ENCODE measurements around the gene PNP.
"Not testable (repeated sequence)": the region's sequence is repeated elsewhere in the genome, so short reads cannot be mapped to it uniquely, and the experiment has no call there.

Gene PNP

DNA sequence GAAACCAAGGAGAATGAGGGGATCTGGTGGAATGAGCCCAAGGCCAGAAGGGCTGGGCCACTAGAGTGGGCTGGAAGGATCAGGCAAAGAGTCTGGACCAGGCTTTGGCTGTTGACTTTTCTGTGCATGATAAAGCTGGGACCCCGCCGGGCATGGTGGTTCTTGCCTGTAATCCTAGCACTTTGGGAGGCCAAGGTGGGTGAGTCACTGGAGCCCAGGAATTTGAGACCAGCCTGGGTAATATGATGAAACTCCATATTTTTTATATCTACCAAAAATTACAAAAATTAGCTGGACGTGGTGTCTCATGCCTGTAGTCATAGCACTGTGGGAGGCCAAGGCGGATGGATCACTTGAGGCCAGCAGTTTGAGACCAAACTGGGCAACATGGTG, 32.8 kb upstream of the PNP start:
- Histone ChIP-seq H3K27me3 (ENCODE audit: control insufficient read depth, insufficient read depth, low read length) (no peaks in the 10 kb centered on the region), H3K9me3 (ENCODE audit: control insufficient read depth, low read length) (no peaks in the 10 kb centered on the region), H3K4me1 (ENCODE audit: control insufficient read depth, insufficient read depth, low read length) (peaks cover 12% of the 10 kb centered on the region), H3K36me3 (ENCODE audit: control insufficient read depth, insufficient read depth, low read length) (no peaks in the 10 kb centered on the region), H3K4me3 (ENCODE audit: low read length) (no peak overlapping the region), H3K9ac (ENCODE audit: low read length) (no peak overlapping the region)

GRCh38 chr14:20438664-20439063, 30.5 kb upstream of the PNP start:
- Histone ChIP-seq H3K4me1 (ENCODE audit: control insufficient read depth, insufficient read depth, low read length) (peaks cover 12% of the 10 kb centered on the region), H3K36me3 (ENCODE audit: control insufficient read depth, insufficient read depth, low read length) (no peaks in the 10 kb centered on the region), H3K9me3 (ENCODE audit: control insufficient read depth, low read length) (no peaks in the 10 kb centered on the region), H3K9ac (ENCODE audit: low read length) (no peak overlapping the region), H3K4me3 (ENCODE audit: low read length) (no peak overlapping the region), H3K27me3 (ENCODE audit: control insufficient read depth, insufficient read depth, low read length) (no peaks in the 10 kb centered on the region)

DNA sequence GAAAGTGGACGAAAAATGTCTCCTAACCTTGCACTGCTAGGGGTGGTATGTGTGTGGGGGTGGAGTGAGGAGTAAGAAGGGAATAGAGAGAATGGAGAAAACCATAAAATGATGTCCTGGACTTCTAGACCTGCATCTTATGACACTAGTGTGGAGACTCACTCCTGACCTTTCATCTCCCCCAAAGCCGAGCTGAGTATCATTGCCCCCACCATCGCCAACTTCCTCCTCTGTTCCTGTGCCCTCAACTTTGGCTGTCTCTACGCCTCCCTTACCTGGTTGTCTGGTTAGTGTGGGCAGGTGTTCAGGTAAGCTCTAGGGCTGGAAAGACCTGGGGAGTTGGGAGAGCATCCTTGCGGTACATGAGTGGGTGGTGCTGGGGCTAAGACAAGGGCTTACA, 28.7 kb upstream of the PNP start:
- H3K4me1 ChIP-seq (ENCODE audit: control insufficient read depth, insufficient read depth, low read length) = peaks cover 12% of the 10 kb centered on the region
- H3K4me3 ChIP-seq (ENCODE audit: low read length) = no peak overlapping the region
- H3K36me3 ChIP-seq (ENCODE audit: control insufficient read depth, insufficient read depth, low read length) = no peaks in the 10 kb centered on the region
- H3K9me3 ChIP-seq (ENCODE audit: control insufficient read depth, low read length) = no peaks in the 10 kb centered on the region
- no peaks in the 10 kb centered on the region for H3K27me3 ChIP-seq (ENCODE audit: control insufficient read depth, insufficient read depth, low read length)
- no peak overlapping the region for H3K9ac ChIP-seq (ENCODE audit: low read length)

- no peaks in the 10 kb centered on the region for H3K36me3 ChIP-seq (ENCODE audit: control insufficient read depth, insufficient read depth, low read length)
- no peak overlapping the region for H3K4me3 ChIP-seq (ENCODE audit: low read length)
- no peaks in the 10 kb centered on the region for H3K9me3 ChIP-seq (ENCODE audit: control insufficient read depth, low read length)
- H3K27me3 ChIP-seq (ENCODE audit: control insufficient read depth, insufficient read depth, low read length) = no peaks in the 10 kb centered on the region
- H3K4me1 ChIP-seq (ENCODE audit: control insufficient read depth, insufficient read depth, low read length) = peaks cover 12% of the 10 kb centered on the region
- H3K9ac ChIP-seq (ENCODE audit: low read length) = no peak overlapping the region
Observed at GRCh38 chr14:20440882-20441281, 28.3 kb upstream of the PNP start.

- Histone ChIP-seq H3K9me3 (ENCODE audit: control insufficient read depth, low read length) (no peaks in the 10 kb centered on the region), H3K27me3 (ENCODE audit: control insufficient read depth, insufficient read depth, low read length) (no peaks in the 10 kb centered on the region), H3K9ac (ENCODE audit: low read length) (no peak overlapping the region), H3K4me1 (ENCODE audit: control insufficient read depth, insufficient read depth, low read length) (peaks cover 12% of the 10 kb centered on the region), H3K4me3 (ENCODE audit: low read length) (no peak overlapping the region), H3K36me3 (ENCODE audit: control insufficient read depth, insufficient read depth, low read length) (no peaks in the 10 kb centered on the region)
Observed at GRCh38 chr14:20441461-20441860, 27.7 kb upstream of the PNP start.

- Histone ChIP-seq H3K4me1 (ENCODE audit: control insufficient read depth, insufficient read depth, low read length) (peaks cover 12% of the 10 kb centered on the region), H3K36me3 (ENCODE audit: control insufficient read depth, insufficient read depth, low read length) (peaks cover 15% of the 10 kb centered on the region)
- H3K9me3 ChIP-seq (ENCODE audit: control insufficient read depth, low read length); H3K4me3 ChIP-seq (ENCODE audit: low read length); H3K27me3 ChIP-seq (ENCODE audit: control insufficient read depth, insufficient read depth, low read length); H3K9ac ChIP-seq (ENCODE audit: low read length): not testable (repeated sequence)
Observed at GRCh38 chr14:20443650-20444049, 25.6 kb upstream of the PNP start.

DNA sequence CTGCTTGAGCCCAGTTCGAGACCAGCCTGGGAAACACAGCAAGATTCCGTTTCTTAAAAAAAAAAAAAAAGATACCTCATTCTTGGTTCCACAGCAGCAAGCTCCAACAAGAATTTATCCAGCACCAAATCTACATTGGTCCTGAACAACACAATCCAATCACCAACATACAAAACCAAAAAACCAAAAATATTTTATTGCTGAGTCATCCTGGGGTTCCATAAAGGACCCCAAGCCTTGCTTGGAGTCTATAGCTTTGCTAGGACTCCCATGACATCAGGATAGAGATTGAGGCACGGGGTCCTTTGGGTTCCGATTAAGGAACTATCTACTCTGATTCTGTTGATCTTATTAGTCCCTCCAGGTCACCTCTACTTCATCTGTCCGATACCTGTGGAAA, 22.3 kb upstream of the PNP start:
- no peaks in the 10 kb centered on the region for H3K27me3 ChIP-seq (ENCODE audit: control insufficient read depth, insufficient read depth, low read length)
- H3K9ac ChIP-seq (ENCODE audit: low read length) = no peak overlapping the region
- H3K36me3 ChIP-seq (ENCODE audit: control insufficient read depth, insufficient read depth, low read length) = peaks cover 16% of the 10 kb centered on the region
- H3K4me3 ChIP-seq (ENCODE audit: low read length) = no peak overlapping the region
- H3K9me3 ChIP-seq (ENCODE audit: control insufficient read depth, low read length) = no peaks in the 10 kb centered on the region
- H3K4me1 ChIP-seq (ENCODE audit: control insufficient read depth, insufficient read depth, low read length) = no peaks in the 10 kb centered on the region

GRCh38 chr14:20452831-20453230, 16.4 kb upstream of the PNP start:
- peaks cover 16% of the 10 kb centered on the region for H3K36me3 ChIP-seq (ENCODE audit: control insufficient read depth, insufficient read depth, low read length)
- H3K4me3 ChIP-seq (ENCODE audit: low read length); H3K9ac ChIP-seq (ENCODE audit: low read length); H3K9me3 ChIP-seq (ENCODE audit: control insufficient read depth, low read length); H3K4me1 ChIP-seq (ENCODE audit: control insufficient read depth, insufficient read depth, low read length); H3K27me3 ChIP-seq (ENCODE audit: control insufficient read depth, insufficient read depth, low read length): not testable (repeated sequence)

GRCh38 chr14:20454516-20455354, 14.5 kb upstream of the PNP start, which contains the start of the genes APEX1 and OSGEP:
TSS of gene APEX1 (plus strand) at chr14:20455226. CDS start at chr14:20455646, 420 bp downstream.
TSS of gene OSGEP (minus strand) at chr14:20454812. CDS start at chr14:20454683, 129 bp downstream.
- peak within 1 kb of the TSS; percentile 69 for H3K9ac ChIP-seq (ENCODE audit: low read length)
- H3K4me1 ChIP-seq (ENCODE audit: control insufficient read depth, insufficient read depth, low read length) = peaks cover 10% of the 10 kb centered on the region
- H3K4me3 ChIP-seq (ENCODE audit: low read length) = peak within 1 kb of the TSS; percentile 68
- no peaks in the 10 kb centered on the region for H3K27me3 ChIP-seq (ENCODE audit: control insufficient read depth, insufficient read depth, low read length)
- no peaks in the 10 kb centered on the region for H3K9me3 ChIP-seq (ENCODE audit: control insufficient read depth, low read length)
- peaks cover 14% of the 10 kb centered on the region for H3K36me3 ChIP-seq (ENCODE audit: control insufficient read depth, insufficient read depth, low read length)

DNA sequence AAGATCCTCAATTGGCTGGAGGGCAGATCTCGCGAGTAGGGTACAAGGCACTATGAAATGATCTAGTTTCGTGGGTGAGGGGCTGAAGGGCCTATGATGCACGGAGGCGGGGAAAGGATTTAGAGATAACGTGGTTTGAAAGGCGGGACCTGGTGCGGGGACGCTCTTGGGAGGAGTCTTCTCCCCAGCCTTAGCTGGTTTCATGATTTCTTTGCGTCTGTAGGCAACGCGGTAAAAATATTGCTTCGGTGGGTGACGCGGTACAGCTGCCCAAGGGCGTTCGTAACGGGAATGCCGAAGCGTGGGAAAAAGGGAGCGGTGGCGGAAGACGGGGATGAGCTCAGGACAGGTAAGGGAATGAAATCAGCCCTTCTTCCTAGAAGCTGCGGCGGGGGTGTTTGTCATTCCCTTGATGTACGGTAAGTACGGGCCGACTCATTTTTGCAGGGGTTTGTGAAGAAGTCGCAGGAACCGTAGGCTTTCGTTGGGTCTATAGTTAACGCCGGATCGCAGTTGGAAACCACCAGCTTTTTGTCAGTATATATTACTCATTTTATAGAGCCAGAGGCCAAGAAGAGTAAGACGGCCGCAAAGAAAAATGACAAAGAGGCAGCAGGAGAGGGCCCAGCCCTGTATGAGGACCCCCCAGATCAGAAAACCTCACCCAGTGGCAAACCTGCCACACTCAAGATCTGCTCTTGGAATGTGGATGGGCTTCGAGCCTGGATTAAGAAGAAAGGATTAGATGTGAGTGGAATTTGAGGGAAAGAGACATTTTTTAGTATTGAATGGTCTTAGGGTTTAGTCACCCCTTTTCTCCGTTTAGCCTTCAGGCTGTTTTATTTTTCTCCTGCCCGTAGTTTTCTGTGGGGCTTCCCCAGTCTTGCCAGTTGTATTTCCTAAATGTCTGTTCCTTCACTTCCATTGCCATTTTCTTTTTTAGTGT, 13.6 kb upstream of the PNP start:
- Histone ChIP-seq H3K27me3 (ENCODE audit: control insufficient read depth, insufficient read depth, low read length) (no peaks in the 10 kb centered on the region), H3K4me1 (ENCODE audit: control insufficient read depth, insufficient read depth, low read length) (peaks cover 19% of the 10 kb centered on the region), H3K9me3 (ENCODE audit: control insufficient read depth, low read length) (no peaks in the 10 kb centered on the region), H3K4me3 (ENCODE audit: low read length) (peak overlapping the region; percentile 68), H3K9ac (ENCODE audit: low read length) (peak overlapping the region; percentile 69), H3K36me3 (ENCODE audit: control insufficient read depth, insufficient read depth, low read length) (peaks cover 14% of the 10 kb centered on the region)

- H3K9ac ChIP-seq (ENCODE audit: low read length) = peak overlapping the region; percentile 11
Observed at GRCh38 chr14:20456971-20457370, 12.2 kb upstream of the PNP start.

More at GRCh38 chr14:20456971-20457370, 12.2 kb upstream of the PNP start:
- no peak overlapping the region for H3K4me3 ChIP-seq (ENCODE audit: low read length)
- H3K9me3 ChIP-seq (ENCODE audit: control insufficient read depth, low read length) = no peaks in the 10 kb centered on the region
- peaks cover 14% of the 10 kb centered on the region for H3K36me3 ChIP-seq (ENCODE audit: control insufficient read depth, insufficient read depth, low read length)
- H3K27me3 ChIP-seq (ENCODE audit: control insufficient read depth, insufficient read depth, low read length) = no peaks in the 10 kb centered on the region
- peaks cover 20% of the 10 kb centered on the region for H3K4me1 ChIP-seq (ENCODE audit: control insufficient read depth, insufficient read depth, low read length)

All from mucosa of stomach (tissue), 1 donor.